K562 (cell line): Measurements from ENCODE around the gene KIAA0040. TPM values are rescaled to one million over a fixed set of nuclear protein-coding genes. Genes with fewer than 3 reads are reported as not detected.

Experiments used
- ATAC-seq: fragments of 200-7000 bp; cut with Tn5 transposase; 3 replicates; pipeline ENCODE4 v1.9.1; 2020; ENCODE audit warnings: moderate library complexity
- BruUV-seq: library from RNA; stranded (reverse); fragments of 400-500 nt; replicated peaks from 2 replicates; lab custom pipeline; 2021; lab: Mats Ljungman, UMichigan
- CTCF ChIA-PET: fragments of 300-600 bp; formaldehyde crosslinking; extraction: SDS; loops from one replicate; lab custom pipeline; 2021; ENCODE audit warnings: low intra/inter-chr PET ratio; lab: Yijun Ruan, JAX
- POLR2A ChIA-PET: fragments of 300-600, 350-650 bp; sonication (Branson Sonifier 250); formaldehyde crosslinking; extraction: SDS; loops from one replicate; lab custom pipeline; 2021; ENCODE audit warnings: antibody characterized with exemption, inconsistent platforms; lab: Yijun Ruan, JAX
- DNase-seq, 4 experiments: peaks; one replicate each; pipeline versions ENCODE4 v3.0.0 to v3.0.0-alpha.2; 2011 to 2018; ENCODE audit warnings: low spot score in 3 of 4, mixed read lengths in 3 of 4; ENCODE audit errors: extremely low read depth in 1 of 4
- FAIRE-seq: peaks from 2 replicates; lab custom pipeline; 2011; peaks lifted over from hg19 to GRCh38; lab: Jason Lieb, UNC
- H2AFZ ChIP-seq: 2 replicates; pipeline ENCODE4 v1.6.0; 2011; ENCODE audit warnings: low read depth, low read length, control low read depth, inconsistent platforms
- H3K27ac ChIP-seq: fragments of 200-600 bp; 3 replicates; pipeline ENCODE4 v1.8.0; 2011; ENCODE audit warnings: low read depth, mild to moderate bottlenecking, control low read depth, inconsistent platforms, low read length, moderate library complexity, mixed read lengths; ENCODE audit errors: extremely low read depth
- H3K27me3 ChIP-seq, 2 experiments: fragments of 300-600 bp in 1 of 2; 2 replicates in 1 of 2; 3 replicates in 1 of 2; pipeline versions ENCODE4 v1.6.0 to v1.8.0; 2011; ENCODE audit warnings: inconsistent platforms in 2 of 2, low read length in 2 of 2, mild to moderate bottlenecking in 1 of 2, mixed read lengths in 1 of 2, moderate library complexity in 1 of 2; ENCODE audit not compliant: control insufficient read depth in 2 of 2, insufficient read depth in 2 of 2
- H3K36me3 ChIP-seq: fragments of 300-600 bp; 3 replicates; pipeline ENCODE4 v1.8.0; 2011; ENCODE audit warnings: mild to moderate bottlenecking, low read length, inconsistent platforms; ENCODE audit not compliant: control insufficient read depth, insufficient read depth
- H3K4me1 ChIP-seq, 2 experiments: fragments of 200-600 bp in 1 of 2; replicated peaks in 1 of 2; 2 replicates in 1 of 2; 3 replicates in 1 of 2; pipeline versions ENCODE4 v1.5.1 to v1.8.0; 2011; ENCODE audit warnings: inconsistent platforms in 2 of 2, low read length in 2 of 2, mild to moderate bottlenecking in 1 of 2, mixed read lengths in 1 of 2, moderate library complexity in 1 of 2; ENCODE audit not compliant: control insufficient read depth in 2 of 2, insufficient read depth in 2 of 2
- H3K4me2 ChIP-seq: 2 replicates; pipeline ENCODE4 v1.6.1; 2011; ENCODE audit warnings: low read length, control low read depth, inconsistent platforms, mixed read lengths; ENCODE audit not compliant: insufficient read depth
- H3K4me3 ChIP-seq: fragments of 200-600 bp; sonication (generic), shearing (Covaris generic); 2 replicates; pipeline ENCODE4 v1.5.1; 2016; ENCODE audit warnings: control low read depth, inconsistent platforms
- H3K79me2 ChIP-seq: fragments of 200-600 bp; 3 replicates; pipeline ENCODE4 v1.8.0; 2011; ENCODE audit warnings: low read length, inconsistent platforms; ENCODE audit not compliant: control insufficient read depth, insufficient read depth
- H3K9ac ChIP-seq, 2 experiments: 2 replicates each; pipeline versions ENCODE4 v1.6.0 to v1.6.1; 2011; ENCODE audit warnings: low read depth in 2 of 2, low read length in 2 of 2, control low read depth in 1 of 2, inconsistent platforms in 1 of 2, mild to moderate bottlenecking in 1 of 2, mixed read lengths in 1 of 2; ENCODE audit not compliant: insufficient read depth in 1 of 2
- H3K9me1 ChIP-seq: one replicate; pipeline ENCODE4 v1.6.0; 2011; ENCODE audit warnings: inconsistent platforms, mild to moderate bottlenecking, low read length, moderate library complexity; ENCODE audit not compliant: control insufficient read depth, insufficient read depth
- H3K9me3 ChIP-seq: replicated peaks from 2 replicates; pipeline ENCODE4 v1.5.1; 2011; ENCODE audit warnings: low read depth, low read length, inconsistent platforms; ENCODE audit not compliant: control insufficient read depth, insufficient read depth
- H4K20me1 ChIP-seq: replicated peaks from 2 replicates; pipeline ENCODE4 v1.6.1; 2011; ENCODE audit warnings: low read length, inconsistent platforms, mixed read lengths; ENCODE audit not compliant: control insufficient read depth, insufficient read depth
- CAMTA2 ChIP-seq: fragments of 250-450 bp; sonication (Bioruptor Pico); conservative IDR thresholded peaks from 2 replicates; pipeline ENCODE4 v1.5.1; 2022
- EHMT2 ChIP-seq: fragments of 450-650 bp; IDR thresholded peaks from 2 replicates; pipeline ENCODE4 v1.6.1; 2018; ENCODE audit warnings: antibody characterized with exemption
- FOXJ2 ChIP-seq: fragments of 200-800 bp; sonication (Bioruptor generic); IDR thresholded peaks from 2 replicates; pipeline ENCODE4 v1.6.1; 2016; ENCODE audit warnings: missing genetic modification characterization, missing compliant biosample characterization
- GABPA ChIP-seq: fragments of 200-800 bp; sonication (Bioruptor generic); conservative IDR thresholded peaks from 2 replicates; pipeline ENCODE4 v1.6.1; 2016; ENCODE audit warnings: low read depth, missing genetic modification characterization, missing compliant biosample characterization
- GATAD2A ChIP-seq: fragments of 450-650 bp; IDR thresholded peaks from 2 replicates; pipeline ENCODE4 v1.6.1; 2017
- KDM5B ChIP-seq: fragments of 200-600 bp; sonication (generic); IDR thresholded peaks from 2 replicates; pipeline ENCODE4 v1.6.1; 2012; ENCODE audit warnings: low read depth, mild to moderate bottlenecking, moderate library complexity, low read length, control low read depth, inconsistent platforms; ENCODE audit not compliant: insufficient replicate concordance
- LCOR ChIP-seq: sonication (generic); formaldehyde crosslinking; IDR thresholded peaks from 2 replicates; pipeline ENCODE4 v1.8.0; 2022; ENCODE audit warnings: mild to moderate bottlenecking, missing genetic modification reagents
- NCOR1 ChIP-seq: fragments of 450-650 bp; IDR thresholded peaks from 2 replicates; pipeline ENCODE4 v1.6.1; 2016; ENCODE audit warnings: mild to moderate bottlenecking, moderate library complexity
- NELFE ChIP-seq: IDR thresholded peaks from 2 replicates; pipeline ENCODE4 v1.6.1; 2011; ENCODE audit warnings: mild to moderate bottlenecking; ENCODE audit not compliant: insufficient read depth, insufficient read length
- SMAD1 ChIP-seq: fragments of 150-350 bp; IDR thresholded peaks from 2 replicates; pipeline ENCODE4 v1.6.1; 2014; ENCODE audit warnings: low read length, low read depth; ENCODE audit not compliant: partially characterized antibody
- SREBF2 ChIP-seq: sonication (generic); formaldehyde crosslinking; IDR thresholded peaks from 2 replicates; pipeline ENCODE4 v1.4.0; 2020; ENCODE audit warnings: mild to moderate bottlenecking, missing genetic modification reagents
- ZNF316 ChIP-seq: fragments of 450-650 bp; IDR thresholded peaks from 2 replicates; pipeline ENCODE4 v1.6.1; 2016
- WGBS: fragments of 100-300 bp; shearing (Covaris generic); methylation state at CpG from one replicate; pipeline ENCODE4 v1.1.6; 2016; ENCODE audit warnings: low coverage, mixed read lengths; ENCODE audit not compliant: insufficient coverage; ENCODE audit errors: missing lambda C conversion rate; 5-methylcytosine and 5-hydroxymethylcytosine counted together
- in situ Hi-C: fragments of 300-500 bp; cut with MboI; formaldehyde crosslinking; loops from 4 replicates; pipeline ENCODE4 v1.15.0; 2018; ENCODE audit warnings: inconsistent platforms, mixed read lengths
- intact Hi-C: fragments of 100-400 bp; cut with micrococcal nuclease; formaldehyde crosslinking; loops from 2 replicates; pipeline ENCODE4 v1.14.2; 2022
- polyA plus RNA-seq, 8 experiments: library from polyadenylated mRNA; depleted of rRNA in 4 of 8; stranded (reverse) in 5 of 8; unstranded in 3 of 8; fragments of >200 nt; fragmentation: Nextera tagmentation in 2 of 8; fragmentation: Illumina TruSeq in 1 of 8; extraction: Ambion mirVana in 2 of 8; extraction: Trizol in 1 of 8; gene quantifications; 2 replicates each; pipeline versions ENCODE4 v1.2.1 to v1.2.3, GENCODE V29; 2011 to 2014; ENCODE audit warnings: inconsistent platforms in 1 of 8, missing spikeins in 1 of 8
- total RNA-seq, 7 experiments: library from RNA; depleted of rRNA in 6 of 7; stranded (reverse); fragments of >200 nt in 6 of 7; fragmentation: Illumina TruSeq in 2 of 7; extraction: Trizol in 2 of 7; gene quantifications; 2 replicates each; pipeline versions ENCODE4 v1.2.1 to v1.2.3, GENCODE V29; 2011 to 2021; ENCODE audit warnings: low replicate concordance in 1 of 7
- TF ChIP-seq, protein P1 (sequence below): fragments of 200-400 bp; formaldehyde crosslinking; IDR thresholded peaks from 2 replicates; pipeline ENCODE4 v1.6.1; 2017; ENCODE audit warnings: mild to moderate bottlenecking, low read depth, low read length, moderate library complexity

Gene KIAA0040
- total and polyA plus RNA-seq, 9 of the 15 experiments (the other 6 are each of a cell fraction or from before 2014, with no cell fraction given) = 3.4 to 13.6 (median 7.1) TPM

DNA sequence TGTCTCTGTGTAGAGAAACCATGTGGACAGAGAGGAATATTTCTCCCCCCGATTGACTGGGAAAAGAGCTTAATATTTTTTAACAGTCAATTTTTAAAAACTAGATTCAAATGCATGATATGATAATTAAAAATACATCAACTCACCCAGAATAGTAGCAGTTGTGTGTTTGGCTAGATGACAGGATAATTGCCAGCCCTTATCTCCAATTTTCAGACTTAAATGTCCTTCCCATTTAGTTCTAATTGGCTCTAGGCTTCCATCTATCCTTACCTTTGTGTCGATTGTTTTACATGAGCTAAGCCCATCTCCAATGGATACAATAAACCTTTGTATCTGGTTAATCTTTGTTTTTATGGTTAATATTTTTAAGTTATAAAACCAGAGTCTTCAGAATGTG lies 23.9 kb upstream of the KIAA0040 start (continued):
- TF ChIP-seq, protein P1, sequence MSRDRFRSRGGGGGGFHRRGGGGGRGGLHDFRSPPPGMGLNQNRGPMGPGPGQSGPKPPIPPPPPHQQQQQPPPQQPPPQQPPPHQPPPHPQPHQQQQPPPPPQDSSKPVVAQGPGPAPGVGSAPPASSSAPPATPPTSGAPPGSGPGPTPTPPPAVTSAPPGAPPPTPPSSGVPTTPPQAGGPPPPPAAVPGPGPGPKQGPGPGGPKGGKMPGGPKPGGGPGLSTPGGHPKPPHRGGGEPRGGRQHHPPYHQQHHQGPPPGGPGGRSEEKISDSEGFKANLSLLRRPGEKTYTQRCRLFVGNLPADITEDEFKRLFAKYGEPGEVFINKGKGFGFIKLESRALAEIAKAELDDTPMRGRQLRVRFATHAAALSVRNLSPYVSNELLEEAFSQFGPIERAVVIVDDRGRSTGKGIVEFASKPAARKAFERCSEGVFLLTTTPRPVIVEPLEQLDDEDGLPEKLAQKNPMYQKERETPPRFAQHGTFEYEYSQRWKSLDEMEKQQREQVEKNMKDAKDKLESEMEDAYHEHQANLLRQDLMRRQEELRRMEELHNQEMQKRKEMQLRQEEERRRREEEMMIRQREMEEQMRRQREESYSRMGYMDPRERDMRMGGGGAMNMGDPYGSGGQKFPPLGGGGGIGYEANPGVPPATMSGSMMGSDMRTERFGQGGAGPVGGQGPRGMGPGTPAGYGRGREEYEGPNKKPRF = no peak
- no peak for TF ChIP-seq NCOR1
- TF ChIP-seq EHMT2 = no peak

GRCh38 chr1:175211656-175212055 lies 19.1 kb upstream of the KIAA0040 start:
- Histone ChIP-seq H3K9me1 (no peaks in the 10 kb centered on the region), H4K20me1 (no peaks in the 10 kb centered on the region), H3K27me3 (no peaks in the 10 kb centered on the region), H3K4me1 (peaks cover 0 to 14% of the 10 kb centered on the region in 2 experiments; a peak in 3 of 5 replicates), H3K9ac (no peak overlapping the region), H3K27ac (no peak overlapping the region), H3K79me2 (no peaks in the 10 kb centered on the region), H3K36me3 (no peaks in the 10 kb centered on the region), H2AFZ (no peak overlapping the region), H3K4me3 (no peak overlapping the region), H3K9me3 (no peaks in the 10 kb centered on the region), H3K4me2 (no peak overlapping the region)
- intact Hi-C loops = loop anchor here (2.0 kb wide), 1 partner anchor 45 kb away; no protein-coding TSS in a partner anchor
- ATAC-seq (no peak), DNase-seq (no peak), FAIRE-seq (no peak)
- CTCF ChIA-PET = interaction anchor here (0.5 kb wide), 1 partner anchor 878 kb away, joined by 3 read pairs; no protein-coding TSS in a partner anchor
- no TSS peak for BruUV-seq
- 17% methylated on average over 1 of the region's 1 CpG for WGBS
- POLR2A ChIA-PET = interaction anchor here (0.7 to 0.9 kb wide), 2 partner anchors 10 to 1460 kb away, joined by 3 read pairs; no protein-coding TSS in a partner anchor
- in situ Hi-C loops = no loop called here
- TF ChIP-seq SMAD1 = no peak
- no peak for TF ChIP-seq ZNF316
- no peak for TF ChIP-seq LCOR (CRISPR knock-in tag)
- no peak for TF ChIP-seq GABPA (tag)
- no peak for TF ChIP-seq SREBF2 (CRISPR knock-in tag)
- TF ChIP-seq NELFE = no peak
- no peak for TF ChIP-seq FOXJ2 (tag)
- TF ChIP-seq CAMTA2 (CRISPR knock-in tag) = no peak
- TF ChIP-seq KDM5B = no peak
- TF ChIP-seq GATAD2A = no peak
